OCI-LY7 (cell line): ENCODE results near the gene DYDC1. TPM values are rescaled to one million over a fixed set of nuclear protein-coding genes. Genes with fewer than 3 reads are reported as not detected.

Experiments
- BruUV-seq: library from RNA; stranded (reverse); fragments of 400-500 nt; replicated peaks from 2 replicates; lab custom pipeline; 2021; lab: Mats Ljungman, UMichigan
- CTCF ChIA-PET: fragments of 300-600 bp; sonication (Branson Sonifier 250); formaldehyde crosslinking; loops from one replicate; lab custom pipeline; 2022; ENCODE audit warnings: antibody characterized with exemption; ENCODE audit not compliant: unreplicated experiment; lab: Charles Lee
- POLR2A ChIA-PET: fragments of 300-600 bp; sonication (Branson Sonifier 250); formaldehyde crosslinking; loops from one replicate; lab custom pipeline; 2022; ENCODE audit warnings: antibody characterized with exemption; lab: Charles Lee
- DNase-seq: peaks from one replicate; pipeline ENCODE4 v3.0.0-alpha.2; 2015; ENCODE audit warnings: low spot score
- H2AFZ ChIP-seq: fragments of 200-600 bp; sonication (generic), shearing (Covaris generic); 2 replicates; pipeline ENCODE4 v1.6.1; 2014; ENCODE audit warnings: mild to moderate bottlenecking, antibody characterized with exemption, low read length, moderate library complexity
- H3K27ac ChIP-seq: fragments of 200-600 bp; sonication (generic); 2 replicates; pipeline ENCODE4 v1.5.1; 2014; ENCODE audit warnings: mixed run types, low read depth, mild to moderate bottlenecking, moderate library complexity, low read length, inconsistent platforms; ENCODE audit not compliant: poor library complexity, severe bottlenecking
- H3K36me3 ChIP-seq: fragments of 200-600 bp; sonication (generic); 2 replicates; pipeline ENCODE4 v1.6.1; 2014; ENCODE audit warnings: mild to moderate bottlenecking, antibody characterized with exemption, low read length, moderate library complexity, mixed read lengths; ENCODE audit not compliant: insufficient read depth
- H3K4me1 ChIP-seq: fragments of 200-600 bp; sonication (generic); 2 replicates; pipeline ENCODE4 v1.5.1; 2014; ENCODE audit warnings: mild to moderate bottlenecking, low read length; ENCODE audit not compliant: insufficient read depth, poor library complexity, severe bottlenecking
- H3K4me2 ChIP-seq: fragments of 200-600 bp; sonication (generic); 2 replicates; pipeline ENCODE4 v1.6.1; 2014; ENCODE audit warnings: mild to moderate bottlenecking, low read length
- H3K4me3 ChIP-seq: fragments of 200-600 bp; sonication (generic); 2 replicates; pipeline ENCODE4 v1.5.1; 2014; ENCODE audit warnings: mild to moderate bottlenecking, low read depth, low read length; ENCODE audit not compliant: poor library complexity, severe bottlenecking
- H3K79me2 ChIP-seq: fragments of 200-600 bp; sonication (generic); 2 replicates; pipeline ENCODE4 v1.6.1; 2016; ENCODE audit warnings: low read depth, mild to moderate bottlenecking, low read length, moderate library complexity, mixed read lengths; ENCODE audit not compliant: insufficient read depth
- H3K9me2 ChIP-seq: fragments of 200-600 bp; sonication (generic); 2 replicates; pipeline ENCODE4 v1.6.1; 2016; ENCODE audit warnings: mild to moderate bottlenecking, low read length, mixed read lengths; ENCODE audit not compliant: insufficient read depth
- H3K9me3 ChIP-seq: fragments of 200-600 bp; sonication (generic); 2 replicates; pipeline ENCODE4 v1.6.1; 2014; ENCODE audit warnings: mild to moderate bottlenecking, mixed run types, low read length, mixed read lengths
- H4K20me1 ChIP-seq: fragments of 200-600 bp; sonication (generic); 2 replicates; pipeline ENCODE4 v1.6.1; 2014; ENCODE audit warnings: mild to moderate bottlenecking, antibody characterized with exemption, low read length, moderate library complexity, mixed read lengths; ENCODE audit not compliant: insufficient read depth
- CTCF ChIP-seq: fragments of 200-600 bp; sonication (generic); conservative IDR thresholded peaks from 2 replicates; pipeline ENCODE4 v1.5.1; 2014; ENCODE audit warnings: mild to moderate bottlenecking, antibody characterized with exemption, low read length, moderate library complexity, mixed read lengths
- EZH2phosphoT487 ChIP-seq: fragments of 200-600 bp; sonication (generic); IDR thresholded peaks from 2 replicates; pipeline ENCODE4 v1.6.1; 2018; ENCODE audit warnings: low read depth, borderline replicate concordance, mild to moderate bottlenecking, mixed run types, antibody characterized with exemption, low read length, moderate library complexity, mixed read lengths
- intact Hi-C: fragments of 100-400 bp; cut with micrococcal nuclease; formaldehyde crosslinking; loops from one replicate; pipeline ENCODE4 v1.10.0; 2022; ENCODE audit not compliant: unreplicated experiment
- total RNA-seq, 2 experiments: library from RNA; depleted of rRNA in 1 of 2; stranded (reverse); fragments of >200 nt in 1 of 2; shearing (Covaris generic) in 1 of 2; gene quantifications; 2 replicates each; pipeline ENCODE4 v1.2.3, GENCODE V29; 2014 to 2022

DYDC1 gene
- total RNA-seq, 2 experiments from 2014 or later = not detected

DNA sequence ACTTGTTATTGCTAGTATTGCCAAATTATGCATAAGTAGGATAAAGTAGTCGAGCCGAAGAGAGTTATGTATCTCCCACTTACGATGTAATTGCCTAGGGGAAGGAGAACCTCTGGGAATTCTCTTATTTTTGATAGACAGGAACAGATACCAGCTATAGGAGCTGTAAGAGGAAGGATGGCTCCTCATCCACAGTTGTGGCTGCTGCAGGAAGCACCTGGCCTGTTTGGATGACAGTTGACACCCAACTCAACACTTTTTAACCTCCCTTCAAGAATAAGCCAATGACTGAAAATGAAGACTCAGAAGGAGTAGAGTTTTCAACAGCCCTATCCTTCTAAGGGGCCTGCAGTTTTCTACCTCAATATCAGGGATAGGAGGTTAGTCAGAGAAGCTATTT is 6.3 kb downstream of the DYDC1 start:
- BruUV-seq = no TSS peak
- Histone ChIP-seq H2AFZ (no peak overlapping the region), H3K27ac (no peak overlapping the region), H3K9me3 (no peaks in the 10 kb centered on the region), H3K4me1 (no peaks in the 10 kb centered on the region), H3K4me3 (no peak overlapping the region), H3K79me2 (no peaks in the 10 kb centered on the region), H3K4me2 (no peak overlapping the region), H3K9me2 (no peaks in the 10 kb centered on the region), H3K36me3 (no peaks in the 10 kb centered on the region), H4K20me1 (no peaks in the 10 kb centered on the region)
- no peak for DNase-seq
- no peak for TF ChIP-seq EZH2phosphoT487
- TF ChIP-seq CTCF = no peak
- intact Hi-C loops = no loop called here
- ChIA-PET POLR2A (no interaction called here), CTCF (no interaction called here)

DNA sequence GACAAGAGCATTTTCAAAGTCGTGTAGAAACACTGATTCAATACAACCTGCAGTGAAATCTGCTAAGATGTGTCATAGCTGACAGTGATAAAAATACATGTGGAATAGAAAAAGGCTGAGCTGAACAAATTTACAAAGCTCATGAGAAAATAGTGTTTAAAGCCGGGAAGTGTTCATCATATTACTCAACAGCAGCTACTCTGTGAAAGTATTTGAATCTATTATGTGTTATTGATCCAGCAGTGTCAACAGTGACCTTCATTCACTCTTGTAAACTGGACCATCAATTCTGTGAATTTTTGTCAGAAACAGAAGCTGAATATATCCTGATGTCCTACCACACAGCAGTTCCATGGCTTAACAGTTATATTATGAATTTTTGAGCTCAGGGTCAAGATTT is 11.6 kb downstream of the DYDC1 start:
- H4K20me1 ChIP-seq = no peaks in the 10 kb centered on the region
- TF ChIP-seq EZH2phosphoT487 (no peak), CTCF (no peak)
- BruUV-seq = no TSS peak
- no peak overlapping the region for H3K4me3 ChIP-seq
- no peak for DNase-seq
- ChIA-PET POLR2A (interaction anchor here (0.5 to 1.6 kb wide), 2 partner anchors 10 to 60 kb away, joined by 3 read pairs; no protein-coding TSS in a partner anchor), CTCF (no interaction called here)
- H3K36me3 ChIP-seq = no peaks in the 10 kb centered on the region
- H3K79me2 ChIP-seq = no peaks in the 10 kb centered on the region
- H3K9me2 ChIP-seq = no peaks in the 10 kb centered on the region
- H3K9me3 ChIP-seq = no peaks in the 10 kb centered on the region
- H3K4me2 ChIP-seq = no peak overlapping the region
- intact Hi-C loops = loop anchor here (5.0 kb wide), 1 partner anchor 263 kb away; no protein-coding TSS in a partner anchor
- no peak overlapping the region for H3K27ac ChIP-seq
- no peak overlapping the region for H2AFZ ChIP-seq
- H3K4me1 ChIP-seq = no peaks in the 10 kb centered on the region

DNA sequence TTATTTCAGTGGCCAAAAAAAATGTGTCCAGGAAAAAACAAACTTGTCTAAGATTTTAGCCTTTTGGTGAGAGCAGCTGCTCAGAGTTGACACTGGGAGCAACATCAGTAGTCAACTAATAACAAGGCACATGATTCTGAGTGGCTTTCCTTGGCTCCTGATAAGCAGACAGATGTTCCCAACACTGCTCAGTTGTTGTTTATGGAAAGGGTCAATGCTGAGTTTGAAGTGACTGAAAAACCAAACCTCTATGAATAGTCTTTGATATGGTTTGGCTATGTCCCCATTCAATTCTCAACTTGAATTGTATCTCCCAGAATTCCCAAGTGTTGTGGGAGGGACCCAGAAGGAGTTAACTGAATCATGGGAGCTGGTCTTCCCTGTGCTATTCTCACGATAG is 12.3 kb downstream of the DYDC1 start:
- no peaks in the 10 kb centered on the region for H3K9me2 ChIP-seq
- BruUV-seq = no TSS peak
- DNase-seq = no peak
- no peaks in the 10 kb centered on the region for H4K20me1 ChIP-seq
- H3K9me3 ChIP-seq = no peaks in the 10 kb centered on the region
- CTCF ChIA-PET = no interaction called here
- no peak overlapping the region for H2AFZ ChIP-seq
- intact Hi-C loops = no loop called here
- no peaks in the 10 kb centered on the region for H3K79me2 ChIP-seq
- H3K36me3 ChIP-seq = no peaks in the 10 kb centered on the region
- no peak overlapping the region for H3K27ac ChIP-seq
- H3K4me3 ChIP-seq = no peak overlapping the region
- no peak overlapping the region for H3K4me2 ChIP-seq
- POLR2A ChIA-PET = interaction anchor here (0.7 to 1.3 kb wide), 2 partner anchors 15 to 669 kb away, joined by 3 read pairs; no protein-coding TSS in a partner anchor
- no peaks in the 10 kb centered on the region for H3K4me1 ChIP-seq
- TF ChIP-seq CTCF = no peak
- TF ChIP-seq EZH2phosphoT487 = no peak
